H1 (cell line): Measurements from ENCODE around the gene GXYLT2. TPM values are rescaled to one million over a fixed set of nuclear protein-coding genes. Genes with fewer than 3 reads are reported as not detected.

Experiments
- CTCF ChIA-PET: fragments of 300-600 bp; sonication (Branson Sonifier 250); formaldehyde crosslinking; loops from one replicate; lab custom pipeline; 2021; ENCODE audit not compliant: partially characterized antibody; lab: Charles Lee
- POLR2A ChIA-PET: fragments of 300-600 bp; sonication (Branson Sonifier 250); formaldehyde crosslinking; loops from one replicate; lab custom pipeline; 2021; ENCODE audit warnings: inconsistent platforms; ENCODE audit not compliant: partially characterized antibody; lab: Charles Lee
- DNase-seq, 2 experiments: peaks; one replicate each; pipeline versions ENCODE4 v3.0.0 to v3.0.0-alpha.2; 2010 to 2022; ENCODE audit warnings: low spot score in 2 of 2, low read depth in 1 of 2, mixed read lengths in 1 of 2
- FAIRE-seq: peaks from 2 replicates; lab custom pipeline; 2011; peaks lifted over from hg19 to GRCh38; lab: Jason Lieb, UNC
- H2AFZ ChIP-seq: 2 replicates; pipeline ENCODE4 v1.8.1; 2012; ENCODE audit warnings: low read length, inconsistent platforms
- H2AK5ac ChIP-seq: 2 replicates; pipeline ENCODE4 v1.6.1; 2013; ENCODE audit warnings: low read depth, low read length
- H2BK120ac ChIP-seq: replicated peaks from 2 replicates; pipeline ENCODE3; 2013; ENCODE audit warnings: low read depth, low read length, inconsistent platforms
- H2BK12ac ChIP-seq: 2 replicates; pipeline ENCODE4 v1.6.1; 2013; ENCODE audit warnings: low read depth, low read length
- H2BK15ac ChIP-seq: 2 replicates; pipeline ENCODE4 v1.6.1; 2013; ENCODE audit warnings: low read length
- H2BK20ac ChIP-seq: 2 replicates; pipeline ENCODE4 v1.6.1; 2013; ENCODE audit warnings: low read length
- H2BK5ac ChIP-seq: 2 replicates; pipeline ENCODE4 v1.6.1; 2013; ENCODE audit warnings: low read depth, low read length
- H3K14ac ChIP-seq: 2 replicates; pipeline ENCODE4 v1.6.1; 2013; ENCODE audit warnings: inconsistent platforms; ENCODE audit not compliant: insufficient read length
- H3K18ac ChIP-seq: 2 replicates; pipeline ENCODE4 v1.6.1; 2013; ENCODE audit warnings: low read length; ENCODE audit errors: extremely low read depth
- H3K23ac ChIP-seq: 2 replicates; pipeline ENCODE4 v1.6.1; 2013; ENCODE audit warnings: inconsistent platforms; ENCODE audit not compliant: insufficient read length
- H3K23me2 ChIP-seq: 2 replicates; pipeline ENCODE4 v1.6.1; 2013; ENCODE audit warnings: low read depth, low read length
- H3K27ac ChIP-seq: 2 replicates; pipeline ENCODE4 v1.6.1; 2011; ENCODE audit warnings: low read depth, low read length, inconsistent platforms
- H3K27me3 ChIP-seq, 4 experiments: replicated peaks in 1 of 4; 1 replicate in 1 of 4; 2 replicates in 3 of 4; pipeline versions ENCODE4 v1.6.1 to v1.8.1; 2011 to 2013; ENCODE audit warnings: low read length in 3 of 4, mild to moderate bottlenecking in 3 of 4, inconsistent platforms in 2 of 4, mixed read lengths in 2 of 4, moderate library complexity in 1 of 4; ENCODE audit not compliant: control insufficient read depth in 3 of 4, insufficient read depth in 3 of 4; ENCODE audit errors: extremely low read depth in 1 of 4
- H3K36me3 ChIP-seq, 4 experiments: 2 replicates each; pipeline versions ENCODE4 v1.6.1 to v1.8.1; 2011 to 2013; ENCODE audit warnings: mild to moderate bottlenecking in 4 of 4, low read length in 3 of 4, moderate library complexity in 2 of 4, control low read depth in 1 of 4, inconsistent platforms in 1 of 4; ENCODE audit not compliant: insufficient read depth in 4 of 4, control insufficient read depth in 2 of 4
- H3K4ac ChIP-seq: replicated peaks from 2 replicates; pipeline ENCODE3; 2013; ENCODE audit warnings: low read length, low read depth, mixed read lengths, inconsistent platforms; ENCODE audit not compliant: insufficient read length
- H3K4me1 ChIP-seq, 4 experiments: replicated peaks in 1 of 4; 1 replicate in 1 of 4; 2 replicates in 3 of 4; pipeline versions ENCODE4 v1.6.1 to v1.8.1; 2011 to 2013; ENCODE audit warnings: low read length in 3 of 4, inconsistent platforms in 2 of 4, mixed read lengths in 1 of 4; ENCODE audit not compliant: insufficient read depth in 4 of 4, control insufficient read depth in 3 of 4
- H3K4me2 ChIP-seq, 2 experiments: 2 replicates each; pipeline versions ENCODE4 v1.6.1 to v1.8.1; 2011 to 2013; ENCODE audit warnings: low read depth in 2 of 2, low read length in 2 of 2, control low read depth in 1 of 2, inconsistent platforms in 1 of 2, mild to moderate bottlenecking in 1 of 2; ENCODE audit not compliant: insufficient read depth in 1 of 2
- H3K4me3 ChIP-seq, 4 experiments: fragments of 200-600, 300-600 bp in 1 of 4; sonication (generic), shearing (Covaris generic), sonication (Bioruptor Twin) in 1 of 4; 2 replicates each; pipeline versions ENCODE4 v1.5.1 to v1.8.1; 2011 to 2016; ENCODE audit warnings: low read length in 4 of 4, low read depth in 3 of 4, control low read depth in 2 of 4, inconsistent platforms in 2 of 4, mild to moderate bottlenecking in 2 of 4, mixed read lengths in 1 of 4, moderate library complexity in 1 of 4; ENCODE audit not compliant: insufficient read depth in 2 of 4; ENCODE audit errors: extremely low read depth in 1 of 4
- H3K56ac ChIP-seq: replicated peaks from 2 replicates; pipeline ENCODE3; 2013; ENCODE audit warnings: low read depth, mild to moderate bottlenecking, mixed read lengths, low read length, inconsistent platforms; ENCODE audit not compliant: insufficient read length
- H3K79me1 ChIP-seq: 2 replicates; pipeline ENCODE4 v1.6.1; 2013; ENCODE audit warnings: low read depth, low read length, control low read depth
- H3K79me2 ChIP-seq, 2 experiments: 2 replicates each; pipeline versions ENCODE4 v1.6.1 to v1.8.1; 2012 to 2013; ENCODE audit warnings: low read length in 2 of 2, mild to moderate bottlenecking in 2 of 2, inconsistent platforms in 1 of 2; ENCODE audit not compliant: insufficient read depth in 2 of 2, control insufficient read depth in 1 of 2
- H3K9ac ChIP-seq, 4 experiments: replicated peaks in 1 of 4; 1 replicate in 1 of 4; 2 replicates in 3 of 4; pipeline versions ENCODE4 v1.6.1 to v1.8.1; 2011 to 2013; ENCODE audit warnings: low read depth in 3 of 4, low read length in 3 of 4, control low read depth in 2 of 4, mild to moderate bottlenecking in 2 of 4, moderate library complexity in 2 of 4, inconsistent platforms in 1 of 4; ENCODE audit errors: extremely low read depth in 1 of 4
- H3K9me3 ChIP-seq, 2 experiments: 2 replicates each; pipeline versions ENCODE4 v1.6.1 to v1.8.1; 2012 to 2013; ENCODE audit warnings: mild to moderate bottlenecking in 2 of 2, moderate library complexity in 2 of 2, control low read depth in 1 of 2, inconsistent platforms in 1 of 2, low read depth in 1 of 2, low read length in 1 of 2, mixed read lengths in 1 of 2; ENCODE audit not compliant: insufficient read depth in 2 of 2
- H4K20me1 ChIP-seq, 2 experiments: replicated peaks in 1 of 2; 2 replicates each; pipeline versions ENCODE3 to v1.8.1; 2011 to 2013; ENCODE audit warnings: inconsistent platforms in 2 of 2, low read length in 2 of 2, mild to moderate bottlenecking in 1 of 2; ENCODE audit not compliant: insufficient read depth in 2 of 2, control insufficient read depth in 1 of 2
- H4K5ac ChIP-seq: 2 replicates; pipeline ENCODE4 v1.6.1; 2013; ENCODE audit warnings: low read length, low read depth, mixed read lengths, inconsistent platforms; ENCODE audit not compliant: insufficient read length
- H4K8ac ChIP-seq: 2 replicates; pipeline ENCODE4 v1.8.0; 2013; ENCODE audit warnings: mild to moderate bottlenecking, moderate library complexity, low read length, inconsistent platforms; ENCODE audit not compliant: insufficient read depth; ENCODE audit errors: extremely low read depth
- H4K91ac ChIP-seq: replicated peaks from 2 replicates; pipeline ENCODE3; 2013; ENCODE audit warnings: low read length, mixed read lengths, inconsistent platforms; ENCODE audit not compliant: insufficient read length
- CEBPB ChIP-seq: IDR thresholded peaks from 2 replicates; pipeline ENCODE4 v1.6.1; 2012; ENCODE audit warnings: low read depth, low read length
- PHF8 ChIP-seq: fragments of 200-600 bp; sonication (generic); conservative IDR thresholded peaks from 2 replicates; pipeline ENCODE4 v1.7.1; 2012; ENCODE audit warnings: low read depth, mild to moderate bottlenecking, inconsistent platforms, low read length, moderate library complexity
- WGBS, 2 experiments: shearing (Covaris generic) in 1 of 2; methylation state at CpG; one replicate each; pipeline versions ENCODE4 v1.1.6 to v1.1.7; 2013 to 2015; ENCODE audit warnings: low lambda C conversion rate in 2 of 2, mixed read lengths in 2 of 2, inconsistent platforms in 1 of 2, low coverage in 1 of 2, missing lambda C conversion rate in 1 of 2; ENCODE audit not compliant: insufficient replicate concordance in 2 of 2, insufficient coverage in 1 of 2, insufficient read length in 1 of 2; ENCODE audit errors: extremely low coverage in 1 of 2, missing lambda C conversion rate in 1 of 2; 5-methylcytosine and 5-hydroxymethylcytosine counted together
- polyA plus RNA-seq, 7 experiments: library from polyadenylated mRNA; depleted of rRNA in 3 of 7; stranded (reverse) in 5 of 7; unstranded in 2 of 7; fragments of >200 nt in 5 of 7; fragments of 200-250 nt in 2 of 7; gene quantifications; 1 replicate in 5 of 7; 2 replicates in 1 of 7; 4 replicates in 1 of 7; pipeline versions ENCODE4 v1.2.1 to v1.2.3, GENCODE V29; 2011 to 2013; ENCODE audit warnings: missing spikeins in 2 of 7, mixed read lengths in 2 of 7
- total RNA-seq: library from RNA; stranded (reverse); fragmentation: NEBNext Ultra II Directional; extraction: Animal tissue kit (Norgen Biotek cat#: 25700); gene quantifications from 2 replicates; pipeline ENCODE4 v1.2.1, GENCODE V29; 2021

Gene GXYLT2
- total and polyA plus RNA-seq, 2 of the 8 experiments (the other 6 are each of a cell fraction or from before 2014, with no cell fraction given), result 1.8 to 5.6 TPM

- Histone ChIP-seq H3K23ac (no peak overlapping the region), H3K27ac (no peak overlapping the region), H4K20me1 (peaks cover 30 to 31% of the 10 kb centered on the region in 2 experiments), H3K9me3 (no peaks in the 10 kb centered on the region), H3K9ac (no peak overlapping the region), H3K4ac (no peak overlapping the region), H2AFZ (no peak overlapping the region), H3K79me1 (no peaks in the 10 kb centered on the region), H3K36me3 (peaks cover 3 to 51% (median 10%) of the 10 kb centered on the region in 4 experiments; a peak in 6 of 8 replicates), H2BK20ac (no peak overlapping the region), H4K5ac (no peak overlapping the region), H3K4me3 (no peak overlapping the region), H2BK5ac (no peak overlapping the region), H2BK12ac (no peak overlapping the region), H3K56ac (no peak overlapping the region), H2AK5ac (no peak overlapping the region), H4K91ac (no peak overlapping the region), H3K4me1 (peaks cover 0 to under 1% (median 0%) of the 10 kb centered on the region in 4 experiments; a peak in 3 of 7 replicates), H3K23me2 (no peaks in the 10 kb centered on the region; the same call in 1 of the 2 replicates), H3K27me3 (no peaks in the 10 kb centered on the region), H3K18ac (no peak overlapping the region), H2BK15ac (no peak overlapping the region), H3K79me2 (peaks cover 73 to 100% of the 10 kb centered on the region in 2 experiments), H4K8ac (no peak overlapping the region), H3K14ac (no peak overlapping the region), H3K4me2 (no peak overlapping the region), H2BK120ac (no peak overlapping the region)
- ChIA-PET POLR2A (interaction anchor here (2.2 kb wide), 1 partner anchor 10 kb away, joined by 5 read pairs; no protein-coding TSS in a partner anchor), CTCF (interaction anchor here (1.0 kb wide), 1 partner anchor 16 kb away, joined by 3 read pairs; no protein-coding TSS in a partner anchor)
- no peak for FAIRE-seq
- 95% methylated on average over 4 of the region's 4 CpGs; no CpG with 5 or more reads in 1 of the 2 experiments for WGBS, 2 experiments
- 0 out of 2 replicates have a peak, but pooled peaks have one; percentile 26 for TF ChIP-seq CEBPB
- no peak for TF ChIP-seq PHF8
- DNase-seq, result no peak
Observed at GRCh38 chr3:73004316-73004715, 116.5 kb downstream of the GXYLT2 start.
